Esophagus squamous epithelium (tissue), 5 donors: ENCODE results near the gene HSD17B12. TPM values are rescaled to one million over a fixed set of nuclear protein-coding genes. Genes with fewer than 3 reads are reported as not detected.

Source experiments
- DNase-seq: peaks from one replicate; lab custom pipeline; 2025; lab: John Stamatoyannopoulos, UW
- H3K27ac ChIP-seq, 4 donors: fragments of 200-600 bp; sonication (generic); one replicate each; pipeline ENCODE4 v1.5.1; 2016 to 2019; ENCODE audit warnings: mild to moderate bottlenecking in 1 of 4
- H3K27me3 ChIP-seq, 4 donors: fragments of 200-600 bp; sonication (generic); 1 replicate in 3 of 4; 2 replicates in 1 of 4; pipeline versions ENCODE4 v1.5.1 to v1.6.0; 2017 to 2021; ENCODE audit warnings: antibody characterized with exemption in 1 of 4
- H3K36me3 ChIP-seq, 3 donors: fragments of 200-600 bp; sonication (generic); one replicate each; pipeline ENCODE4 v1.5.1; 2016 to 2019
- H3K4me1 ChIP-seq, 3 donors: fragments of 200-600 bp; sonication (generic); one replicate each; pipeline ENCODE4 v1.5.1; 2017 to 2019
- H3K4me3 ChIP-seq, 4 donors: fragments of 200-600 bp; sonication (generic); 1 replicate in 3 of 4; 2 replicates in 1 of 4; pipeline ENCODE4 v1.5.1; 2016 to 2019; ENCODE audit warnings: mild to moderate bottlenecking in 2 of 4, moderate library complexity in 1 of 4
- H3K9me3 ChIP-seq, 3 donors: fragments of 200-600 bp; sonication (generic); one replicate each; pipeline ENCODE4 v1.5.1; 2016 to 2019
- CTCF ChIP-seq, 6 experiments: fragments of 450-650 bp in 4 of 6; fragments of 200-600 bp in 2 of 6; sonication (generic) in 2 of 6; IDR thresholded peaks; one replicate each; pipeline ENCODE4 v1.5.1; 2016 to 2019; ENCODE audit warnings: antibody characterized with exemption in 6 of 6, mild to moderate bottlenecking in 4 of 6, moderate library complexity in 4 of 6
- POLR2A ChIP-seq, 4 donors: fragments of 450-650 bp; IDR thresholded peaks; one replicate each; pipeline ENCODE4 v1.6.1; 2017; ENCODE audit warnings: antibody characterized with exemption in 4 of 4, mild to moderate bottlenecking in 4 of 4, moderate library complexity in 3 of 4
- WGBS, 2 donors: methylation state at CpG; one replicate each; pipeline ENCODE4 v1.1.5; 2018; 5-methylcytosine and 5-hydroxymethylcytosine counted together
- intact Hi-C: fragments of 100-400 bp; cut with DNase I; formaldehyde crosslinking; loops from one replicate; pipeline ENCODE4 v1.15.0; 2022
- small RNA-seq, 4 donors: library from RNA; depleted of rRNA; stranded (forward); fragments of <200 nt; gene quantifications; one replicate each; pipeline ENCODE3, GENCODE V24; 2016
- total RNA-seq, 4 donors: library from RNA; depleted of rRNA; stranded (reverse); fragments of >200 nt; gene quantifications; one replicate each; pipeline ENCODE4 v1.1.0, GENCODE V29; 2016
- donor health status: DM: yes; HTN: yes; CAD: no.

The HSD17B12 gene
- total RNA-seq, 4 donors from 2014 or later = 26.1 to 83.6 (median 59.1) TPM

GRCh38 chr11:43903969-43904368 lies 223.4 kb downstream of the HSD17B12 start:
- intact Hi-C loops = no loop called here
- H3K36me3 ChIP-seq = peaks cover 9 to 69% (median 13%) of the 10 kb centered on the region in 3 donors
- no peak overlapping the region for H3K4me3 ChIP-seq
- H3K27me3 ChIP-seq = no peaks in the 10 kb centered on the region
- no peak for TF ChIP-seq POLR2A (IDR thresholded peaks at IDR 0.05)
- TF ChIP-seq CTCF (IDR thresholded peaks at IDR 0.05) = no peak
- H3K4me1 ChIP-seq = peaks cover 0 to 28% (median 4%) of the 10 kb centered on the region in 3 donors
- H3K27ac ChIP-seq = no peak overlapping the region
- no peak for DNase-seq
- WGBS, 2 donors = 88 to 90% methylated on average over 4 of the region's 4 CpGs
- no peaks in the 10 kb centered on the region for H3K9me3 ChIP-seq

- intact Hi-C loops = no loop called here
- Histone ChIP-seq H3K9me3 (no peaks in the 10 kb centered on the region), H3K4me1 (peaks cover 0 to 28% (median 4%) of the 10 kb centered on the region in 3 donors), H3K27me3 (no peaks in the 10 kb centered on the region), H3K27ac (peak overlapping the region in 3 of 4 donors; percentile 17 to 50 (median 40)), H3K4me3 (no peak overlapping the region), H3K36me3 (peaks cover 13 to 70% (median 13%) of the 10 kb centered on the region in 3 donors)
- no peak for DNase-seq
- TF ChIP-seq POLR2A (IDR thresholded peaks at IDR 0.05) (no peak), CTCF (IDR thresholded peaks at IDR 0.05) (no peak)
- 34 to 48% methylated on average over 10 of the region's 10 CpGs for WGBS, 2 donors
These were observed 224.4 kb downstream of the HSD17B12 start for GRCh38 chr11:43904742-43905535.

- peaks cover 0 to 28% (median 4%) of the 10 kb centered on the region in 3 donors for H3K4me1 ChIP-seq
- 56 to 57% methylated on average over 2 of the region's 2 CpGs for WGBS, 2 donors
- no peak overlapping the region for H3K4me3 ChIP-seq
- no peaks in the 10 kb centered on the region for H3K27me3 ChIP-seq
- H3K9me3 ChIP-seq = no peaks in the 10 kb centered on the region
- H3K36me3 ChIP-seq = peaks cover 13 to 73% (median 13%) of the 10 kb centered on the region in 3 donors
- intact Hi-C loops = no loop called here
- no peak for DNase-seq
- no peak for TF ChIP-seq POLR2A (IDR thresholded peaks at IDR 0.05)
- no peak for TF ChIP-seq CTCF (IDR thresholded peaks at IDR 0.05)
- H3K27ac ChIP-seq = peak overlapping the region in 2 of 4 donors; percentile 40 to 50
These were observed 225.3 kb downstream of the HSD17B12 start for GRCh38 chr11:43905813-43906241.

Small RNA genes within 50 kb of the gene (small RNA-seq; reads per million reads assigned to genes)
- gene PHBP2 = 0 reads per million in 4 donors
- 0 reads per million in 4 donors for gene RPL23AP63

Other genes starting within 250 kb of the HSD17B12 start
- gene ALKBH3, start 200.1 kb downstream of the HSD17B12 start, total RNA-seq = 10 to 100 TPM; 25.6 to 41.2 (median 30.7) TPM